WTC11 (cell line): Measurements from ENCODE around the gene LRRN4. TPM values are rescaled to one million over a fixed set of nuclear protein-coding genes. Genes with fewer than 3 reads are reported as not detected.

ENCODE experiments used
- ATAC-seq: fragments of 200-7000 bp; cut with Tn5 transposase; 2 replicates; pipeline ENCODE4 v1.10.0; 2021; ENCODE audit warnings: mild to moderate bottlenecking, moderate library complexity
- CTCF ChIA-PET: fragments of 300-600 bp; sonication (Branson Sonifier 250); formaldehyde crosslinking; loops from one replicate; lab custom pipeline; 2021; ENCODE audit warnings: antibody characterized with exemption; lab: Charles Lee
- POLR2A ChIA-PET: fragments of 350-600 bp; sonication (Branson Sonifier 250); formaldehyde crosslinking; loops from one replicate; lab custom pipeline; 2021; ENCODE audit warnings: antibody characterized with exemption; lab: Charles Lee
- DNase-seq: peaks from one replicate; pipeline ENCODE4 v3.0.0; 2021; ENCODE audit warnings: low spot score
- H3K27ac Mint-ChIP-seq: 2 replicates; pipeline ENCODE4 v1.8.0; 2021; ENCODE audit warnings: mixed read lengths
- H3K27me3 Mint-ChIP-seq: 2 replicates; pipeline ENCODE4 v1.8.0; 2021; ENCODE audit warnings: low read depth, mild to moderate bottlenecking, moderate library complexity, mixed read lengths
- H3K36me3 Mint-ChIP-seq: 2 replicates; pipeline ENCODE4 v1.8.0; 2021; ENCODE audit warnings: mixed read lengths
- H3K4me1 Mint-ChIP-seq: 2 replicates; pipeline ENCODE4 v1.8.0; 2022; ENCODE audit warnings: mixed read lengths
- H3K4me3 Mint-ChIP-seq: 2 replicates; pipeline ENCODE4 v1.8.0; 2021; ENCODE audit warnings: mild to moderate bottlenecking, moderate library complexity, mixed read lengths
- H3K9me3 Mint-ChIP-seq: 2 replicates; pipeline ENCODE4 v1.8.0; 2021; ENCODE audit warnings: mixed read lengths
- ATF2 ChIP-seq: sonication (generic); formaldehyde crosslinking; IDR thresholded peaks from 2 replicates; pipeline ENCODE4 v1.8.1; 2022; ENCODE audit warnings: low read depth, missing genetic modification reagents, borderline replicate concordance
- CREB1 ChIP-seq: sonication (generic); formaldehyde crosslinking; IDR thresholded peaks from 2 replicates; pipeline ENCODE4 v1.8.0; 2023; ENCODE audit warnings: mild to moderate bottlenecking, missing genetic modification reagents
- HMGXB4 ChIP-seq: sonication (generic); formaldehyde crosslinking; IDR thresholded peaks from 2 replicates; pipeline ENCODE4 v1.8.1; 2023; ENCODE audit warnings: mild to moderate bottlenecking, moderate library complexity, missing genetic modification reagents
- IRF2 ChIP-seq: sonication (generic); formaldehyde crosslinking; IDR thresholded peaks from 2 replicates; pipeline ENCODE4 v1.8.0; 2022; ENCODE audit warnings: low read depth, missing genetic modification reagents, borderline replicate concordance
- JAZF1 ChIP-seq: fragments of 250-450 bp; sonication (Bioruptor Pico); IDR thresholded peaks from 2 replicates; pipeline ENCODE4 v1.9.0; 2021; ENCODE audit warnings: moderate library complexity, mild to moderate bottlenecking, inconsistent platforms
- MYBL2 ChIP-seq: sonication (generic); formaldehyde crosslinking; IDR thresholded peaks from 2 replicates; pipeline ENCODE4 v1.8.1; 2023; ENCODE audit warnings: mild to moderate bottlenecking, moderate library complexity, missing genetic modification reagents
- NR3C1 ChIP-seq: sonication (generic); formaldehyde crosslinking; conservative IDR thresholded peaks from 2 replicates; pipeline ENCODE4 v1.8.1; 2023; ENCODE audit warnings: low read depth, mild to moderate bottlenecking, missing genetic modification reagents
- RORB ChIP-seq: fragments of 250-450 bp; sonication (Bioruptor Pico); IDR thresholded peaks from 2 replicates; pipeline ENCODE4 v1.9.0; 2021; ENCODE audit warnings: mild to moderate bottlenecking
- SP1 ChIP-seq: sonication (generic); formaldehyde crosslinking; conservative IDR thresholded peaks from 2 replicates; pipeline ENCODE4 v1.8.1; 2022; ENCODE audit warnings: missing genetic modification reagents
- ZNF416 ChIP-seq: fragments of 250-450 bp; sonication (Bioruptor Pico); IDR thresholded peaks from 2 replicates; pipeline ENCODE4 v1.9.0; 2021; ENCODE audit warnings: mild to moderate bottlenecking, inconsistent platforms
- ZNF532 ChIP-seq: fragments of 250-450 bp; sonication (Bioruptor Pico); IDR thresholded peaks from 2 replicates; pipeline ENCODE4 v1.9.0; 2021; ENCODE audit warnings: mild to moderate bottlenecking, borderline replicate concordance
- total RNA-seq: library from RNA; stranded (reverse); gene quantifications from 3 replicates; pipeline ENCODE4 v1.2.3, GENCODE V29; 2021
- TF ChIP-seq, protein P1 (sequence below): sonication (generic); formaldehyde crosslinking; IDR thresholded peaks from 2 replicates; pipeline ENCODE4 v1.8.1; 2023; ENCODE audit warnings: mild to moderate bottlenecking, missing genetic modification reagents, borderline replicate concordance
- TF ChIP-seq, protein P2 (sequence below): sonication (generic); formaldehyde crosslinking; IDR thresholded peaks from 2 replicates; pipeline ENCODE4 v1.8.0; 2022; ENCODE audit warnings: mild to moderate bottlenecking, missing genetic modification reagents
- TF ChIP-seq, protein P3 (sequence below): sonication (generic); formaldehyde crosslinking; IDR thresholded peaks from 2 replicates; pipeline ENCODE4 v1.8.0; 2022; ENCODE audit warnings: missing genetic modification reagents
- TF ChIP-seq, protein P4 (sequence below): sonication (generic); formaldehyde crosslinking; IDR thresholded peaks from 2 replicates; pipeline ENCODE4 v1.8.0; 2022; ENCODE audit warnings: mild to moderate bottlenecking, missing genetic modification reagents

The LRRN4 gene
- total RNA-seq, 1 experiment from 2014 or later: 0.48 TPM

- TF ChIP-seq, protein P1, sequence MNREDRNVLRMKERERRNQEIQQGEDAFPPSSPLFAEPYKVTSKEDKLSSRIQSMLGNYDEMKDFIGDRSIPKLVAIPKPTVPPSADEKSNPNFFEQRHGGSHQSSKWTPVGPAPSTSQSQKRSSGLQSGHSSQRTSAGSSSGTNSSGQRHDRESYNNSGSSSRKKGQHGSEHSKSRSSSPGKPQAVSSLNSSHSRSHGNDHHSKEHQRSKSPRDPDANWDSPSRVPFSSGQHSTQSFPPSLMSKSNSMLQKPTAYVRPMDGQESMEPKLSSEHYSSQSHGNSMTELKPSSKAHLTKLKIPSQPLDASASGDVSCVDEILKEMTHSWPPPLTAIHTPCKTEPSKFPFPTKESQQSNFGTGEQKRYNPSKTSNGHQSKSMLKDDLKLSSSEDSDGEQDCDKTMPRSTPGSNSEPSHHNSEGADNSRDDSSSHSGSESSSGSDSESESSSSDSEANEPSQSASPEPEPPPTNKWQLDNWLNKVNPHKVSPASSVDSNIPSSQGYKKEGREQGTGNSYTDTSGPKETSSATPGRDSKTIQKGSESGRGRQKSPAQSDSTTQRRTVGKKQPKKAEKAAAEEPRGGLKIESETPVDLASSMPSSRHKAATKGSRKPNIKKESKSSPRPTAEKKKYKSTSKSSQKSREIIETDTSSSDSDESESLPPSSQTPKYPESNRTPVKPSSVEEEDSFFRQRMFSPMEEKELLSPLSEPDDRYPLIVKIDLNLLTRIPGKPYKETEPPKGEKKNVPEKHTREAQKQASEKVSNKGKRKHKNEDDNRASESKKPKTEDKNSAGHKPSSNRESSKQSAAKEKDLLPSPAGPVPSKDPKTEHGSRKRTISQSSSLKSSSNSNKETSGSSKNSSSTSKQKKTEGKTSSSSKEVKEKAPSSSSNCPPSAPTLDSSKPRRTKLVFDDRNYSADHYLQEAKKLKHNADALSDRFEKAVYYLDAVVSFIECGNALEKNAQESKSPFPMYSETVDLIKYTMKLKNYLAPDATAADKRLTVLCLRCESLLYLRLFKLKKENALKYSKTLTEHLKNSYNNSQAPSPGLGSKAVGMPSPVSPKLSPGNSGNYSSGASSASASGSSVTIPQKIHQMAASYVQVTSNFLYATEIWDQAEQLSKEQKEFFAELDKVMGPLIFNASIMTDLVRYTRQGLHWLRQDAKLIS: no peak
- TF ChIP-seq ZNF416 (CRISPR knock-in tag) (no peak), ZNF532 (CRISPR knock-in tag) (no peak)
Observed at GRCh38 chr20:6017880-6018279, 36.0 kb downstream of the LRRN4 start (continued).

DNA sequence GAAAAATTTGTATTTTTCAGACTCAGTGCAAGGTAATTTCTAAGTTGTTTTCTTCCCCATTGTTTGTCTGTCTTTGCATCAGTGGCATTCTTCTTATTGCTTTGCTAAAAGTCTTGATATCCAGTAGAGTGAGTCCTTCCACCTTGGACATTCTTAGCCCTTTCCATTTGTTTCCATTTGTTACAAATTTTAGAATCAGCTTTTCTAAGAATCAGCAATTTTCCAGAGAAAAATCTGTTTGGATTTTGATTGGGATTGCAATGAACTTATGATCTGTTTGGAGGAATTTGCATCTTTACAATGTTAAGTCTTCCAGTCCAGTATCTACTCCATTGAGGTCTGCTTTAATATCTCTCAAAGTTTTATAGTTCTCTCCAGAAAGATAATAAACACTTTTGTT lies 36.4 kb downstream of the LRRN4 start:
- no peaks in the 10 kb centered on the region for H3K9me3 Mint-ChIP-seq
- DNase-seq: no peak
- POLR2A ChIA-PET: no interaction called here
- H3K27ac Mint-ChIP-seq: no peak overlapping the region
- no peak overlapping the region for H3K4me3 Mint-ChIP-seq
- CTCF ChIA-PET: interaction anchor here (0.5 kb wide), 1 partner anchor 10 kb away, joined by 3 read pairs; no protein-coding TSS in a partner anchor
- no peaks in the 10 kb centered on the region for H3K4me1 Mint-ChIP-seq
- TF ChIP-seq HMGXB4 (CRISPR knock-in tag) (no peak), CREB1 (CRISPR knock-in tag) (no peak), SP1 (CRISPR knock-in tag) (no peak), MYBL2 (CRISPR knock-in tag) (no peak), ATF2 (no peak)
- TF ChIP-seq, protein P2, sequence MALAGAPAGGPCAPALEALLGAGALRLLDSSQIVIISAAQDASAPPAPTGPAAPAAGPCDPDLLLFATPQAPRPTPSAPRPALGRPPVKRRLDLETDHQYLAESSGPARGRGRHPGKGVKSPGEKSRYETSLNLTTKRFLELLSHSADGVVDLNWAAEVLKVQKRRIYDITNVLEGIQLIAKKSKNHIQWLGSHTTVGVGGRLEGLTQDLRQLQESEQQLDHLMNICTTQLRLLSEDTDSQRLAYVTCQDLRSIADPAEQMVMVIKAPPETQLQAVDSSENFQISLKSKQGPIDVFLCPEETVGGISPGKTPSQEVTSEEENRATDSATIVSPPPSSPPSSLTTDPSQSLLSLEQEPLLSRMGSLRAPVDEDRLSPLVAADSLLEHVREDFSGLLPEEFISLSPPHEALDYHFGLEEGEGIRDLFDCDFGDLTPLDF (CRISPR knock-in tag): no peak
- H3K27me3 Mint-ChIP-seq: no peaks in the 10 kb centered on the region
- ATAC-seq: no peak
- peaks cover 28% of the 10 kb centered on the region for H3K36me3 Mint-ChIP-seq

DNA sequence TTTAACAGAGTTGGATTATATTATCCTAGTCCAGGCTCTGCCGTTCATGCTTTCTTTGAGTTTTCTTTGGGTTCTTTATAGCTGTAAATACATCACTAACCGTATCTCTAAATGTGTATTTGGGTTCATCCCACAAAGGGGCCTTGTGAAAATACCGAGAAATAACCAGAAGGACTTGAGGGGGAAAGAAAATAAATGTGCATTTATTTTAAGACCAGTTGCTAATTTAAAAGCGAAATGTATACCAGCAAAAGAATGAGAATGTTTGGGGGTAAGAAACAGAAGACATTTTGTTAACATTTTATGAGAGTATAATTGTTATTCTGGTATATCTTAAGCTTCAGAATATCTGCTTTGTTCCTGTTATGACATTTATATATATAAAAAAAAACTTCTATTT lies 38.9 kb downstream of the LRRN4 start:
- ATAC-seq (no peak), DNase-seq (no peak)
- Mint-ChIP-seq H3K9me3 (no peaks in the 10 kb centered on the region), H3K36me3 (peaks cover 49% of the 10 kb centered on the region), H3K27me3 (no peaks in the 10 kb centered on the region), H3K4me1 (no peaks in the 10 kb centered on the region), H3K27ac (no peak overlapping the region), H3K4me3 (no peak overlapping the region)
- ChIA-PET CTCF (no interaction called here), POLR2A (no interaction called here)
- TF ChIP-seq JAZF1 (CRISPR knock-in tag) (no peak), RORB (CRISPR knock-in tag) (no peak), NR3C1 (CRISPR knock-in tag) (no peak), IRF2 (CRISPR knock-in tag) (no peak)
- TF ChIP-seq, protein P3, sequence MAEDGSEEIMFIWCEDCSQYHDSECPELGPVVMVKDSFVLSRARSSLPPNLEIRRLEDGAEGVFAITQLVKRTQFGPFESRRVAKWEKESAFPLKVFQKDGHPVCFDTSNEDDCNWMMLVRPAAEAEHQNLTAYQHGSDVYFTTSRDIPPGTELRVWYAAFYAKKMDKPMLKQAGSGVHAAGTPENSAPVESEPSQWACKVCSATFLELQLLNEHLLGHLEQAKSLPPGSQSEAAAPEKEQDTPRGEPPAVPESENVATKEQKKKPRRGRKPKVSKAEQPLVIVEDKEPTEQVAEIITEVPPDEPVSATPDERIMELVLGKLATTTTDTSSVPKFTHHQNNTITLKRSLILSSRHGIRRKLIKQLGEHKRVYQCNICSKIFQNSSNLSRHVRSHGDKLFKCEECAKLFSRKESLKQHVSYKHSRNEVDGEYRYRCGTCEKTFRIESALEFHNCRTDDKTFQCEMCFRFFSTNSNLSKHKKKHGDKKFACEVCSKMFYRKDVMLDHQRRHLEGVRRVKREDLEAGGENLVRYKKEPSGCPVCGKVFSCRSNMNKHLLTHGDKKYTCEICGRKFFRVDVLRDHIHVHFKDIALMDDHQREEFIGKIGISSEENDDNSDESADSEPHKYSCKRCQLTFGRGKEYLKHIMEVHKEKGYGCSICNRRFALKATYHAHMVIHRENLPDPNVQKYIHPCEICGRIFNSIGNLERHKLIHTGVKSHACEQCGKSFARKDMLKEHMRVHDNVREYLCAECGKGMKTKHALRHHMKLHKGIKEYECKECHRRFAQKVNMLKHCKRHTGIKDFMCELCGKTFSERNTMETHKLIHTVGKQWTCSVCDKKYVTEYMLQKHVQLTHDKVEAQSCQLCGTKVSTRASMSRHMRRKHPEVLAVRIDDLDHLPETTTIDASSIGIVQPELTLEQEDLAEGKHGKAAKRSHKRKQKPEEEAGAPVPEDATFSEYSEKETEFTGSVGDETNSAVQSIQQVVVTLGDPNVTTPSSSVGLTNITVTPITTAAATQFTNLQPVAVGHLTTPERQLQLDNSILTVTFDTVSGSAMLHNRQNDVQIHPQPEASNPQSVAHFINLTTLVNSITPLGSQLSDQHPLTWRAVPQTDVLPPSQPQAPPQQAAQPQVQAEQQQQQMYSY (CRISPR knock-in tag): no peak
- TF ChIP-seq, protein P4, sequence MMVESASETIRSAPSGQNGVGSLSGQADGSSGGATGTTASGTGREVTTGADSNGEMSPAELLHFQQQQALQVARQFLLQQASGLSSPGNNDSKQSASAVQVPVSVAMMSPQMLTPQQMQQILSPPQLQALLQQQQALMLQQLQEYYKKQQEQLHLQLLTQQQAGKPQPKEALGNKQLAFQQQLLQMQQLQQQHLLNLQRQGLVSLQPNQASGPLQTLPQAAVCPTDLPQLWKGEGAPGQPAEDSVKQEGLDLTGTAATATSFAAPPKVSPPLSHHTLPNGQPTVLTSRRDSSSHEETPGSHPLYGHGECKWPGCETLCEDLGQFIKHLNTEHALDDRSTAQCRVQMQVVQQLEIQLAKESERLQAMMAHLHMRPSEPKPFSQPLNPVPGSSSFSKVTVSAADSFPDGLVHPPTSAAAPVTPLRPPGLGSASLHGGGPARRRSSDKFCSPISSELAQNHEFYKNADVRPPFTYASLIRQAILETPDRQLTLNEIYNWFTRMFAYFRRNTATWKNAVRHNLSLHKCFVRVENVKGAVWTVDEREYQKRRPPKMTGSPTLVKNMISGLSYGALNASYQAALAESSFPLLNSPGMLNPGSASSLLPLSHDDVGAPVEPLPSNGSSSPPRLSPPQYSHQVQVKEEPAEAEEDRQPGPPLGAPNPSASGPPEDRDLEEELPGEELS (CRISPR knock-in tag): no peak
